ENCODE results near the gene SFMBT1.
"Not testable (repeated sequence)": the region's sequence is repeated elsewhere in the genome, so short reads cannot be mapped to it uniquely, and the experiment has no call there.

SFMBT1 gene

DNA sequence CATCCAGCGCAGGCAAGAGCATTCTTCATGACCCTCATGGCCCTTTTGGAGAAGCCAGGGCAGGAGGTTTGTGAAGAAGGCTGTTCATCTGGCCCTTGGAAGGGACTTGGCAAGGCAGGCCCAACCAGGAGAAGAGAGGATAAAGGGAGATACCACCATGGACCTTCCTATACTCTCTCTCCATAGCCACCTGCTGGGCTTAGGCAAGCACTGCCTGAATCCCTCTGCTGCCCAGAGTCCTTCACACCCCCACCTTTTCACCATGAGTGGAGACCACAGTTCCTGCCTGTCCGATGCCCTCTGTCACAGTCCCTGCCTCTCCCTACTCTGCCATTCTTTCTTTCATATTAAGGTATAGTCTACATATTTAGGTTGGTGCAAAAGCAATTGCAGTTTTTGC lies 10.6 kb upstream of the SFMBT1 start:
- peak; percentile 89 for ATAC-seq (ENCODE audit: low read depth)
- DNase-seq (ENCODE audit: low spot score): no peak
- Histone ChIP-seq H3K27ac (ENCODE audit: poor library complexity, severe bottlenecking) (no peak overlapping the region), H3K4me1 (ENCODE audit: insufficient read depth, poor library complexity, severe bottlenecking) (no peaks in the 10 kb centered on the region), H3K27me3 (ENCODE audit: insufficient read depth, poor library complexity, severe bottlenecking) (no peaks in the 10 kb centered on the region), H3K9me3 (ENCODE audit: severe bottlenecking) (no peaks in the 10 kb centered on the region), H3K4me3 (ENCODE audit: severe bottlenecking) (no peak overlapping the region), H3K36me3 (ENCODE audit: low read depth) (no peaks in the 10 kb centered on the region)
- TF ChIP-seq CTCF (IDR thresholded peaks at IDR 0.05; ENCODE audit: poor library complexity, severe bottlenecking): peak; percentile 27

- H3K4me3 ChIP-seq (ENCODE audit: severe bottlenecking); ATAC-seq (ENCODE audit: low read depth); DNase-seq (ENCODE audit: low spot score); H3K9me3 ChIP-seq (ENCODE audit: severe bottlenecking); H3K27ac ChIP-seq (ENCODE audit: poor library complexity, severe bottlenecking); H3K4me1 ChIP-seq (ENCODE audit: insufficient read depth, poor library complexity, severe bottlenecking); H3K27me3 ChIP-seq (ENCODE audit: insufficient read depth, poor library complexity, severe bottlenecking); H3K36me3 ChIP-seq (ENCODE audit: low read depth): not testable (repeated sequence)
These were observed 8.4 kb upstream of the SFMBT1 start for GRCh38 chr3:53054233-53054632.

- H3K36me3 ChIP-seq (ENCODE audit: low read depth): no peaks in the 10 kb centered on the region
- 0 out of 3 replicates have a peak, but pooled peaks have one; percentile 12 for ATAC-seq (ENCODE audit: low read depth)
- DNase-seq (ENCODE audit: low spot score): no peak
- H3K4me3 ChIP-seq (ENCODE audit: severe bottlenecking): no peak overlapping the region
- H3K27me3 ChIP-seq (ENCODE audit: insufficient read depth, poor library complexity, severe bottlenecking): no peaks in the 10 kb centered on the region
- no peak overlapping the region for H3K27ac ChIP-seq (ENCODE audit: poor library complexity, severe bottlenecking)
- H3K9me3 ChIP-seq (ENCODE audit: severe bottlenecking): no peaks in the 10 kb centered on the region
- no peaks in the 10 kb centered on the region for H3K4me1 ChIP-seq (ENCODE audit: insufficient read depth, poor library complexity, severe bottlenecking)
- TF ChIP-seq CTCF (IDR thresholded peaks at IDR 0.05; ENCODE audit: poor library complexity, severe bottlenecking): no peak
These were observed 6.1 kb upstream of the SFMBT1 start for GRCh38 chr3:53051929-53052328.

DNA sequence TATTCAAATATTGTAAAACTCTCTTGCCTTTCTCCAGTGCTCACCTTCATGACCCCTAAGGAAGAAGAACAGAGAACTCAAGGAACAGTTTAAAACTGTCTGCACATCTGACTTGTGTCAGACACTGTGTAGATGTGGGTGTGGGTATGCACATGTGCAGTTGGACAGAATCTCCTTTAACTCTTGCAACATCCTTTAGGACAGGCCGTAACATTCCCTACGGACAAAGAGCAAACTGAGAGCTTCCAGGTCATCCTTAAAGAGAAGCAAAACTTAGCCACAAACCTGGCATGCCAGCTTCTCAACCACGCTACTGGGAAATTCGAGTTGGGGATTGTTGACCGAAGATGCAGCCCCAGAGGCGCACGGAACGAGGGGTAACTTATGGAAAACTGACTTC lies 4.1 kb upstream of the SFMBT1 start:
- no peaks in the 10 kb centered on the region for H3K4me1 ChIP-seq (ENCODE audit: insufficient read depth, poor library complexity, severe bottlenecking)
- no peaks in the 10 kb centered on the region for H3K27me3 ChIP-seq (ENCODE audit: insufficient read depth, poor library complexity, severe bottlenecking)
- no peak for ATAC-seq (ENCODE audit: low read depth)
- no peak for DNase-seq (ENCODE audit: low spot score)
- no peak overlapping the region for H3K4me3 ChIP-seq (ENCODE audit: severe bottlenecking)
- H3K36me3 ChIP-seq (ENCODE audit: low read depth): no peaks in the 10 kb centered on the region
- H3K27ac ChIP-seq (ENCODE audit: poor library complexity, severe bottlenecking): no peak overlapping the region
- no peaks in the 10 kb centered on the region for H3K9me3 ChIP-seq (ENCODE audit: severe bottlenecking)
- no peak for TF ChIP-seq CTCF (IDR thresholded peaks at IDR 0.05; ENCODE audit: poor library complexity, severe bottlenecking)

DNA sequence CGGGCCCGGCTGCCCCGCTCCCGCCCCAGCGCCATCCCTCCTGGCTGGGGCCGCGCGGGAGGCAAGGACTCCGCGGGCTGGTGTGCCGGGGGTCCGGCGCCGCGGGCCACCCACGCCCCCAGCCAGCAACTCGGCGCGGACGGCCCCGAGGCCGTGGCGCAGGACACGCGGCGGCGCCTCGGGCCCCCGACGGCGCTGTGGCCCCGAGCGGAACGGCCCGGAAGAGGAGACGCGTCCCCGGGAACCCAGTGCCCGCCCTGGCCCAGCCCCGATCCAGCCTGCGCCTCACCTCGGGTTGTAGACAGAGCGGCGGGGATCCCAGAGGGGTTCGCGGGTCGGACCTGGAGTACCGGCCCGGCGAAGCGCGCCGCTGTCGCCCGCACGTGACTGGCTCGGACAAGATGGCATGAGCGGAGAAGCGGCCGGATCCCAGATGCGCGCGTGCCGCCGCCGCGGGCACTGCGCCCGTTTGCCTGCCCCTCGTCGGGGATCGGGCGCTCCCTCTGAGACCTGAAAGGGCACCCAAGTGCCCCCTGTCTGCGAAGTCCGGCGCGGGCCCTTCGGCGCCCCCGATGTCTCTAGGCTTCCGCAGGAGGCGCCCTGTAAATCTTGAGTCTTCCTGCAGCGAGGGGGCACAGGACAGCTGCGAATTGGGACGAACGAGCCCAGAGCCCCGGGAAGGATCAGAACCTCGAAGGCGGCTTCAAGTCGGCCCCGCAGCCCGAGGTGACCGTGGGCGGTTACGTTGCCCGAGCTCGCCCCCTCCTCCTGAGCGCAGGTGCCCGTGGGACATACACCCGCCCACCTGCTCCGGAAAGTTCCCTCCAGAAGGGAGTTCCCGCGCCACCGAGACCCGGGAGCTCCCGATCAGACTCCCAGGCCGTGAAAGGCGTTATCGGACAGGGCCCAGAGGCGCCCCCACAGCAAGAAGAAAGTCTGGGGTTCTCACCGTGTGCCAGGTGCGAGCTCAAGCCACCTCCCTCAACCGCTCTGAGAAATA lies 598 bp upstream of the SFMBT1 start:
- TF ChIP-seq CTCF (IDR thresholded peaks at IDR 0.05; ENCODE audit: poor library complexity, severe bottlenecking): peak; percentile 46
- Histone ChIP-seq H3K27ac (ENCODE audit: poor library complexity, severe bottlenecking) (peak overlapping the region; percentile 65), H3K4me3 (ENCODE audit: severe bottlenecking) (peak overlapping the region; percentile 77), H3K9me3 (ENCODE audit: severe bottlenecking) (no peaks in the 10 kb centered on the region), H3K27me3 (ENCODE audit: insufficient read depth, poor library complexity, severe bottlenecking) (no peaks in the 10 kb centered on the region), H3K36me3 (ENCODE audit: low read depth) (no peaks in the 10 kb centered on the region), H3K4me1 (ENCODE audit: insufficient read depth, poor library complexity, severe bottlenecking) (peaks cover 13% of the 10 kb centered on the region)
- ATAC-seq (ENCODE audit: low read depth): peak; percentile 43
- peak; percentile 67 for DNase-seq (ENCODE audit: low spot score)
